T-cell (primary cell): ENCODE results near the gene ATOX1. TPM values are rescaled to one million over a fixed set of nuclear protein-coding genes. Genes with fewer than 3 reads are reported as not detected.

Experiments
- ATAC-seq, 4 experiments: fragments of 200-7000 bp in 3 of 4; fragments of 150-1000 bp in 1 of 4; cut with Tn5 transposase; replicated peaks in 1 of 4; 1 replicate in 3 of 4; 2 replicates in 1 of 4; pipeline ENCODE4 v1.10.0; 2021; ENCODE audit warnings: moderate library complexity in 3 of 4, mild to moderate bottlenecking in 2 of 4, moderate number of reproducible peaks in 1 of 4
- CTCF ChIA-PET, 2 donors: fragments of 300-600 bp; sonication (Branson Sonifier 250); formaldehyde crosslinking; loops; one replicate each; lab custom pipeline; 2022; ENCODE audit warnings: antibody characterized with exemption in 2 of 2; lab: Charles Lee
- POLR2A ChIA-PET, 2 donors: fragments of 300-600 bp; sonication (Branson Sonifier 250); formaldehyde crosslinking; loops; one replicate each; lab custom pipeline; 2022; ENCODE audit warnings: antibody characterized with exemption in 2 of 2; lab: Charles Lee
- DNase-seq, 35 experiments: peaks; one replicate each; pipeline versions ENCODE4 v3.0.0 to v3.0.0-alpha.2; 2013 to 2023
- H3K27ac ChIP-seq: one replicate; pipeline ENCODE4 v1.5.1; 2013; ENCODE audit warnings: low read length
- H3K27me3 ChIP-seq, 2 experiments: replicated peaks in 1 of 2; 1 replicate in 1 of 2; 2 replicates in 1 of 2; pipeline versions ENCODE4 v1.6.1 to v1.7.0; 2013; ENCODE audit warnings: low read length in 1 of 2, mixed read lengths in 1 of 2; ENCODE audit not compliant: control insufficient read depth in 2 of 2, insufficient read depth in 2 of 2; ENCODE audit errors: extremely low read depth in 1 of 2
- H3K36me3 ChIP-seq, 2 donors: 1 replicate in 1 of 2; 2 replicates in 1 of 2; pipeline versions ENCODE4 v1.6.1 to v1.7.0; 2013; ENCODE audit warnings: low read length in 1 of 2; ENCODE audit not compliant: control insufficient read depth in 2 of 2, insufficient read depth in 1 of 2; ENCODE audit errors: extremely low read depth in 1 of 2
- H3K4me1 ChIP-seq, 2 experiments: 1 replicate in 1 of 2; 2 replicates in 1 of 2; pipeline versions ENCODE4 v1.6.1 to v1.7.0; 2013; ENCODE audit warnings: low read length in 2 of 2, mixed read lengths in 1 of 2; ENCODE audit not compliant: insufficient read depth in 2 of 2, control insufficient read depth in 1 of 2; ENCODE audit errors: extremely low read depth in 1 of 2
- H3K4me3 ChIP-seq, 2 donors: 1 replicate in 1 of 2; 2 replicates in 1 of 2; pipeline versions ENCODE4 v1.5.1 to v1.7.0; 2013; ENCODE audit warnings: mild to moderate bottlenecking in 2 of 2, low read length in 1 of 2, moderate library complexity in 1 of 2; ENCODE audit not compliant: control insufficient read depth in 1 of 2; ENCODE audit errors: extremely low read depth in 1 of 2
- H3K9me3 ChIP-seq: 2 replicates; pipeline ENCODE4 v1.7.0; 2013
- H3K27ac Mint-ChIP-seq, 2 donors: one replicate each; pipeline ENCODE4 v1.8.0; 2020 to 2021; ENCODE audit warnings: mild to moderate bottlenecking in 2 of 2, mixed read lengths in 2 of 2
- H3K27me3 Mint-ChIP-seq, 2 donors: one replicate each; pipeline ENCODE4 v1.8.0; 2021 to 2022; ENCODE audit warnings: mixed read lengths in 2 of 2
- H3K36me3 Mint-ChIP-seq: one replicate; pipeline ENCODE4 v1.8.0; 2021; ENCODE audit warnings: mixed read lengths
- H3K4me1 Mint-ChIP-seq, 3 donors: one replicate each; pipeline ENCODE4 v1.8.0; 2020 to 2022; ENCODE audit warnings: mixed read lengths in 3 of 3, mild to moderate bottlenecking in 1 of 3
- H3K4me3 Mint-ChIP-seq, 3 donors: one replicate each; pipeline ENCODE4 v1.8.0; 2020 to 2022; ENCODE audit warnings: mild to moderate bottlenecking in 3 of 3, mixed read lengths in 3 of 3, moderate library complexity in 3 of 3
- H3K9me3 Mint-ChIP-seq, 3 donors: one replicate each; pipeline ENCODE4 v1.8.0; 2020 to 2022; ENCODE audit warnings: mixed read lengths in 3 of 3
- WGBS: methylation state at CpG from one replicate; pipeline ENCODE4 v1.1.5; 2013; ENCODE audit warnings: missing lambda C conversion rate; ENCODE audit not compliant: insufficient coverage; 5-methylcytosine and 5-hydroxymethylcytosine counted together
- total RNA-seq, 35 experiments: library from RNA in 6 of 35; stranded (reverse) in 6 of 35; fragments of 120-200 nt in 1 of 35; gene quantifications; one replicate each; pipeline versions ENCODE4 v1.2.1 to v1.2.4 and lab custom pipeline; 2013 to 2026

Gene ATOX1
- total RNA-seq, 5 donors from 2014 or later (not counting 1 experiment from before 2014, with no cell fraction given) = 21.4 to 33.8 (median 30.9) TPM

DNA sequence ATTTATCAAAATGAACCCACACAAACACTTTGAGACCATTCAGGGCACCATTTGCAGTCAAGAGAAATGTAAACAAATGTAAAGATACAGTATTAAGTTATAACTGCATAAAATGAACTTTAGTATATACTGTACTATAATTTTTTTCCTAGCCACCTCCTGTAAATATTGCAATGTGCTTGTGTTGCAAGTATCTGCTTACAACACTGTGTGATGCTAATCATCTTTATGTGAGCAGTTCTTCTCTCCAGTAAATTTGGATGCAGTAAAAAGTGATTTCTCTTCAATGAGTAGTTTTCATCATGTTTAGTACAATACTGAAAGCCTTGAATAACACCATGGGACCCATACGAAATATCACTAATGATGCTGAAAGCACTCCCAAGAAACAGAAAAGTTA is 22.8 kb upstream of the ATOX1 start:
- no peaks in the 10 kb centered on the region for H3K27me3 ChIP-seq
- H3K36me3 ChIP-seq = peaks cover 0 to 2% of the 10 kb centered on the region in 2 donors
- WGBS = no CpG with 5 or more reads among the region's 1 CpG
- peak overlapping the region; percentile 49 to 58 for H3K27ac Mint-ChIP-seq
- H3K27ac ChIP-seq = no peak overlapping the region
- no peak overlapping the region for H3K4me3 ChIP-seq
- H3K9me3 ChIP-seq = no peaks in the 10 kb centered on the region
- H3K4me1 Mint-ChIP-seq = peaks cover 89 to 95% (median 92%) of the 10 kb centered on the region in 3 donors
- peaks cover 18% of the 10 kb centered on the region for H3K36me3 Mint-ChIP-seq
- H3K9me3 Mint-ChIP-seq = no peaks in the 10 kb centered on the region
- ChIA-PET CTCF (interaction anchor here in 1 of 2 donors (0.6 kb wide), 1 partner anchor 20 kb away, joined by 4 read pairs; no protein-coding TSS in a partner anchor), POLR2A (no interaction called here)
- DNase-seq (no peak), ATAC-seq (peak in 1 of 4 experiments; percentile 6)
- peaks cover 21 to 29% of the 10 kb centered on the region in 2 experiments for H3K4me1 ChIP-seq
- peak overlapping the region in 2 of 3 donors; percentile 1 to 3 for H3K4me3 Mint-ChIP-seq
- no peaks in the 10 kb centered on the region for H3K27me3 Mint-ChIP-seq

DNA sequence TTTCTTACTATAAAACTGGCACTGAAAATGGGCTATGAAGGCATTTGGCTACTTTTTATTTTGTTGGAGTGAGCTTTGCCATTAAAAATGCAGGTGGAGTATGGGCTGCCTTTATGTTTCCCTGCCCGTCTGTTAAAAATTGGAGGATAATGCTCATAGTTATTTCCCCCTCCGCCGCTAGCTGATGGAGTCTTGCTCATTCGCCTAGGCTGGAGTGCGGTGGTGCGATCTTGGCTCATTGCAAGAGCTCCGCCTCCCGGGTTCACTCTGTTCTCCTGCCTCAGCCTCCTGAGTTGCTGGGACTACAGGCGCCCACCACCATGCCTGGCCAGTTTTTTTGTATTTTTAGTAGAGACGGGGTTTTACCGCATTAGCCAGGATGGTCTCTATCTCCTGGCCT is 21.9 kb upstream of the ATOX1 start:
- no peaks in the 10 kb centered on the region for H3K9me3 ChIP-seq
- Mint-ChIP-seq H3K9me3 (no peaks in the 10 kb centered on the region), H3K36me3 (peaks cover 21% of the 10 kb centered on the region), H3K27ac (no peak overlapping the region), H3K4me3 (peak overlapping the region; percentile 21 to 58 (median 39)), H3K4me1 (peaks cover 91 to 95% (median 92%) of the 10 kb centered on the region in 3 donors), H3K27me3 (no peaks in the 10 kb centered on the region)
- H3K4me1 ChIP-seq = peaks cover 22 to 26% of the 10 kb centered on the region in 2 experiments
- ATAC-seq (no peak), DNase-seq (no peak)
- no peaks in the 10 kb centered on the region for H3K27me3 ChIP-seq
- H3K27ac ChIP-seq = no peak overlapping the region
- CTCF ChIA-PET = interaction anchor here in 1 of 2 donors (1.1 kb wide), 1 partner anchor 9 kb away, joined by 3 read pairs; the partner anchor contains the start of gene G3BP1
- 98% methylated on average over 7 of the region's 11 CpGs for WGBS
- no peak overlapping the region for H3K4me3 ChIP-seq
- no peaks in the 10 kb centered on the region for H3K36me3 ChIP-seq
- POLR2A ChIA-PET = no interaction called here

DNA sequence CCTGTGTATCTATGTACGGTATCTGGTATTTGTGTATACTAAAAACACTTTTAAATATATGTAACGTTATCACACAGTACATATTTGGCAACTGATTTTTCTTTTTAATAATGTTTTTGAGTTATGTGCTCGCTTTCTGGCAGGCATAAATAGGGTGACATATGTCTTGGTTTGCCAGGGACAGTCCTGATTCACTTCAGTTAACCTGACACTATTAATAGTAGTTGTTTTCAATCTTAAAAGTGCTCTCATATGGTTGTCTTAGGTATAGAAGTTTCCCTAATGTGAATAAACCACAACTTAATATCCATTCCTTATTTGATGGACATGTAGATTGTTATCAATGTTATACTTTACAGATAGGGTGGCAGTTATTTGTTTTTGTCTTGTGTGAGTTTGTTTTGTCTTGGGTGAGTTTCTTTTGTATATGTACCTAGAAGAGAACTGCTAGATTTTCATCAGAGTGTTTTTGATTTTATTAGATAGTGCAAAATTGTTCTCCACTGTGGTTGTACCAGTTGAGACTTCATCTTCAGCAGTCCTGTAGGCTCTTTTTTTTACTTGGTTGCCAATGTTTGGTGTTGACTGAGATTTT is 21.2 kb upstream of the ATOX1 start:
- no peaks in the 10 kb centered on the region for H3K27me3 ChIP-seq
- ATAC-seq (no peak), DNase-seq (no peak)
- Mint-ChIP-seq H3K27ac (peak overlapping the region; percentile 1 to 2), H3K27me3 (no peaks in the 10 kb centered on the region), H3K4me3 (peak overlapping the region in 2 of 3 donors; percentile 28 to 58), H3K4me1 (peaks cover 92 to 96% (median 93%) of the 10 kb centered on the region in 3 donors), H3K9me3 (no peaks in the 10 kb centered on the region), H3K36me3 (peaks cover 21% of the 10 kb centered on the region)
- CTCF ChIA-PET = interaction anchor here in 1 of 2 donors (1.1 kb wide), 1 partner anchor 8 kb away, joined by 3 read pairs; the partner anchor contains the start of gene G3BP1
- WGBS = no CpG with 5 or more reads among the region's 3 CpGs
- no peaks in the 10 kb centered on the region for H3K9me3 ChIP-seq
- H3K36me3 ChIP-seq = no peaks in the 10 kb centered on the region
- H3K27ac ChIP-seq = no peak overlapping the region
- H3K4me1 ChIP-seq = peaks cover 21 to 23% of the 10 kb centered on the region in 2 experiments
- POLR2A ChIA-PET = no interaction called here
- no peak overlapping the region for H3K4me3 ChIP-seq

DNA sequence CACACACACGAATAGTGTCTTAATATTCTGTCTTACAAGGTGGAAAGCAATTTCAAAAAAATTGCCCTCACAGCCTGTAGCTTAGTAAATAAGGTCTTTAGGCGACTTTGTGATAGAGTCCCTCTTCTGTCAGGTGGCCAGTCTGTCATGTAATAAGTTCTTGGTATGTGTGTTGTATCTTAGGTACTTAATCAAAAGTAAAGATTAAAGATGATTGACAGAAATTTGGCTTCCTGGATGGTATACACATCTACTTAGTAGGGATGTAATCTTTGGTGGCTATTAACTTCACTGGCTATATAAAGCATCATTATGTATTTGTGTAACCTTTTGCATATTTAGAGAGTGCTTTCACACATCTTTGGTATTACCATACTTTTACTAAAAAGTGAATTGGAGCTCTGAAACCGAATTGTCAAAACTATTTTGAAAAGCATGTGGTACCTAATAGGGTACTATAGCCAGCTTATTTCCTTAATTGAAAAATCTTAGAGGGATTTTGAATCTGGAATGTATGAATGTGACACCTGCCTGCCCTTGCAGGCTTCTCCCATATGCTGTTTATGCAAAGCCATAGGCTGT is 16.7 kb upstream of the ATOX1 start:
- Mint-ChIP-seq H3K4me1 (peaks cover 72 to 81% (median 74%) of the 10 kb centered on the region in 3 donors), H3K27me3 (no peaks in the 10 kb centered on the region), H3K9me3 (no peaks in the 10 kb centered on the region), H3K4me3 (peak overlapping the region in 2 of 3 donors; percentile 55 to 79), H3K27ac (peak overlapping the region; percentile 24 to 61), H3K36me3 (peaks cover 28% of the 10 kb centered on the region)
- ChIA-PET CTCF (no interaction called here), POLR2A (interaction anchor here (0.6 to 1.8 kb wide), 2 partner anchors 16 to 24 kb away, joined by 3 to 6 read pairs; no protein-coding TSS in a partner anchor)
- Histone ChIP-seq H3K4me3 (no peak overlapping the region), H3K9me3 (no peaks in the 10 kb centered on the region), H3K27me3 (no peaks in the 10 kb centered on the region), H3K4me1 (peaks cover 23 to 27% of the 10 kb centered on the region in 2 experiments), H3K36me3 (no peaks in the 10 kb centered on the region), H3K27ac (no peak overlapping the region)
- no peak for ATAC-seq
- no peak for DNase-seq
- WGBS = no CpG with 5 or more reads among the region's 3 CpGs

DNA sequence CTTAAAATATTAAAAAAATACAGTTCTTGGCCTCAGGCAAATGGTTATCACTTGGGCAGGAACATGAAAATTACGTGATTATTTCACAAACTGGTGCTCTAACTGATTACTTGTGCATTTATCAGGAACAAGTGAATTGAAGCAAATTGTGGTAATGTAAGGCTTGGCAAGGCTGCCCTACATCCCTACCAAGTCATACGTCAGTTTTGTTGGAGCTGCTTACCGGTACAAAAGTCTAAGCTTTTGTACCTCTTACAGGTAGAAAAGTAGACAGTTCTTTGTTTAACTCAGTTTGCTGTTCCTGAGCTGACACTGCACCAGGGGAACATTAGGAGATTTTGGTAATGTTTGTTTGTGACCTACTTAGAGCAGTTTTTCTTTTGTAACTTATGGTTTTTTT is 15.5 kb upstream of the ATOX1 start:
- Histone ChIP-seq H3K9me3 (no peaks in the 10 kb centered on the region), H3K27me3 (no peaks in the 10 kb centered on the region), H3K4me1 (peaks cover 29 to 31% of the 10 kb centered on the region in 2 experiments), H3K27ac (no peak overlapping the region), H3K4me3 (peak overlapping the region; percentile 6), H3K36me3 (no peaks in the 10 kb centered on the region)
- Mint-ChIP-seq H3K27ac (peak overlapping the region; percentile 44 to 64), H3K4me3 (peak overlapping the region in 2 of 3 donors; percentile 79 to 85), H3K4me1 (peaks cover 66 to 76% (median 67%) of the 10 kb centered on the region in 3 donors), H3K27me3 (no peaks in the 10 kb centered on the region), H3K9me3 (no peaks in the 10 kb centered on the region), H3K36me3 (peaks cover 25% of the 10 kb centered on the region)
- ChIA-PET CTCF (interaction anchor here (0.6 to 1.3 kb wide), 7 partner anchors 9 to 326 kb away, joined by 3 to 4 read pairs (median 3); partner anchors contain the start of gene SLC36A1 (in 1 of the 2)), POLR2A (interaction anchor here (0.6 to 1.8 kb wide), 8 partner anchors 9 to 372 kb away, joined by 3 to 8 read pairs (median 5); no protein-coding TSS in a partner anchor)
- peak in 1 of 35 experiments; percentile 13 for DNase-seq
- 0% methylated on average over 1 of the region's 3 CpGs for WGBS
- ATAC-seq = no peak

DNA sequence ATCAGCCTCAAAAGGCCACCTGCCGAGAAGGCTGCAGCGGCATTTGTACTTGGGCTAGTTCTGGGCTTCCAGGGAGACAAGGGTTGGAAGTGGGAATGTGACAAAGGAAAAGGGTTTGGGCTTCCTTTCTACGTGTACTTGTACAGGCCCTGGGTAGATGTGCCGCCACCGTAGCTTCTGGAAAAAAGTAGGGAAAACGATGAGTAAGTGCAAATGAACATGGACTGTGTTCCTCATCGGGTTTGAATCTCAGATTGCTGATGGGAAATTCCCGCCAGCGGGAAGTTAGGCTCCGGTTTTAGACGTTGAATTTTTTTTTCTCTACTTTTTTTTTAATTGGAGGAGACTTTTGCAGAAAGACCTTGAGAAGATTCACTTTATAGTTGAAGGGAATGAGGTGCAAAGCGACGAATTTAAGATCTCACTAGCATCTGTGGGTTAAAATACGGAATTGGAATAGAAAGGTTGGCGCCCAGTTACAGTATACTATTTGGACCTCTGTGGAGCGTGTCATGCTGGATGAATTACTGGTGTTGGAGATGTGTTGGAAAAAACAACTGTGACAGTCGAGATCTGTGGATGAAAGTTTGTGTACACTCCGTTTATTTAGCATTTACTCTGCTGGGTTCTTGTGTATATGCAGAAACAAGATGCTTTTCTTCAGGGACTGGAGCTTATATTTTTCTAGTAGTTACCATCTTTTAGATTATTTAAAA is 14.6 kb upstream of the ATOX1 start:
- Histone ChIP-seq H3K4me1 (peaks cover 24 to 29% of the 10 kb centered on the region in 2 experiments), H3K4me3 (peak overlapping the region; percentile 88 to 96), H3K27me3 (no peaks in the 10 kb centered on the region), H3K9me3 (no peaks in the 10 kb centered on the region), H3K36me3 (no peaks in the 10 kb centered on the region), H3K27ac (peak overlapping the region; percentile 43)
- Mint-ChIP-seq H3K4me1 (peaks cover 59 to 68% (median 61%) of the 10 kb centered on the region in 3 donors), H3K9me3 (no peaks in the 10 kb centered on the region), H3K27ac (peak overlapping the region; percentile 40 to 64), H3K36me3 (peaks cover 23% of the 10 kb centered on the region), H3K4me3 (peak overlapping the region in 2 of 3 donors; percentile 79 to 85), H3K27me3 (no peaks in the 10 kb centered on the region)
- 0% methylated on average over 16 of the region's 18 CpGs for WGBS
- DNase-seq (peak in 1 of 35 experiments; percentile 45), ATAC-seq (no peak)
- ChIA-PET POLR2A (interaction anchor here (0.6 to 1.4 kb wide), 4 partner anchors 13 to 1813 kb away, joined by 3 to 8 read pairs (median 4); no protein-coding TSS in a partner anchor), CTCF (interaction anchor here (0.5 to 1.3 kb wide), 3 partner anchors 9 to 114 kb away, joined by 3 to 6 read pairs (median 3); no protein-coding TSS in a partner anchor)
